Vagina (tissue), 2 donors: ENCODE results near the gene PNMA1. TPM values are rescaled to one million over a fixed set of nuclear protein-coding genes. Genes with fewer than 3 reads are reported as not detected.

ENCODE experiments used
- DNase-seq, 2 donors: peaks; one replicate each; pipeline ENCODE4 v3.0.0-alpha.2; 2017; ENCODE audit errors: extremely low spot score in 2 of 2
- H3K27ac ChIP-seq: fragments of 200-600 bp; sonication (generic); one replicate; pipeline ENCODE4 v1.5.1; 2019
- H3K27me3 ChIP-seq: fragments of 200-600 bp; sonication (generic); one replicate; pipeline ENCODE4 v1.5.1; 2019
- H3K36me3 ChIP-seq, 2 donors: fragments of 200-600 bp; sonication (generic); one replicate each; pipeline ENCODE4 v1.5.1; 2017 to 2019
- H3K4me1 ChIP-seq: fragments of 200-600 bp; sonication (generic); one replicate; pipeline ENCODE4 v1.5.1; 2019
- H3K4me3 ChIP-seq, 2 donors: fragments of 200-600 bp; sonication (generic); 1 replicate in 1 of 2; 2 replicates in 1 of 2; pipeline ENCODE4 v1.5.1; 2016 to 2019
- H3K9me3 ChIP-seq: fragments of 200-600 bp; sonication (generic); one replicate; pipeline ENCODE4 v1.5.1; 2019
- CTCF ChIP-seq, 3 experiments: fragments of 450-650 bp in 2 of 3; fragments of 200-600 bp in 1 of 3; sonication (generic) in 1 of 3; IDR thresholded peaks; one replicate each; pipeline ENCODE4 v1.5.1; 2017 to 2019; ENCODE audit warnings: antibody characterized with exemption in 3 of 3, mild to moderate bottlenecking in 2 of 3, moderate library complexity in 2 of 3
- POLR2A ChIP-seq, 2 donors: fragments of 450-650 bp; IDR thresholded peaks; one replicate each; pipeline ENCODE4 v1.6.1; 2017; ENCODE audit warnings: antibody characterized with exemption in 2 of 2, mild to moderate bottlenecking in 2 of 2, moderate library complexity in 2 of 2
- POLR2AphosphoS5 ChIP-seq, 2 donors: sonication (generic); formaldehyde crosslinking; IDR thresholded peaks; one replicate each; pipeline ENCODE4 v1.9.0; 2017; ENCODE audit warnings: antibody characterized with exemption in 2 of 2, mild to moderate bottlenecking in 2 of 2, low read depth in 1 of 2; ENCODE audit not compliant: insufficient read depth in 1 of 2
- intact Hi-C: fragments of 100-400 bp; cut with DNase I; formaldehyde crosslinking; loops from one replicate; pipeline ENCODE4 v1.15.1; 2023
- total RNA-seq: library from RNA; depleted of rRNA; stranded (reverse); fragments of >200 nt; gene quantifications from one replicate; pipeline ENCODE4 v1.2.3, GENCODE V29; 2016

PNMA1 gene
- total RNA-seq, 1 donor from 2014 or later, result 35.4 TPM

- H3K36me3 ChIP-seq, result no peaks in the 10 kb centered on the region
- TF ChIP-seq POLR2AphosphoS5 (IDR thresholded peaks at IDR 0.05; ENCODE audit: insufficient read depth in 1 of 2, low read depth in 1 of 2), result no peak
- no peak for TF ChIP-seq CTCF (IDR thresholded peaks at IDR 0.05)
- no peak for TF ChIP-seq POLR2A (IDR thresholded peaks at IDR 0.05)
Observed at GRCh38 chr14:73674986-73675385, 39.2 kb downstream of the PNMA1 start.

GRCh38 chr14:73667854-73668253, 46.3 kb downstream of the PNMA1 start:
- TF ChIP-seq POLR2A (IDR thresholded peaks at IDR 0.05) (no peak), CTCF (IDR thresholded peaks at IDR 0.05) (no peak), POLR2AphosphoS5 (IDR thresholded peaks at IDR 0.05; ENCODE audit: insufficient read depth in 1 of 2, low read depth in 1 of 2) (no peak)
- intact Hi-C loops, result no loop called here
- no peak overlapping the region for H3K27ac ChIP-seq
- H3K27me3 ChIP-seq, result no peaks in the 10 kb centered on the region
- H3K4me3 ChIP-seq, result no peak overlapping the region
- DNase-seq, result no peak
- no peaks in the 10 kb centered on the region for H3K36me3 ChIP-seq
- H3K9me3 ChIP-seq, result no peaks in the 10 kb centered on the region
- H3K4me1 ChIP-seq, result no peaks in the 10 kb centered on the region

More at GRCh38 chr14:73674986-73675385, 39.2 kb downstream of the PNMA1 start:
- intact Hi-C loops, result no loop called here
- DNase-seq, result no peak
- no peak overlapping the region for H3K4me3 ChIP-seq
- no peaks in the 10 kb centered on the region for H3K9me3 ChIP-seq
- no peaks in the 10 kb centered on the region for H3K27me3 ChIP-seq
- no peaks in the 10 kb centered on the region for H3K4me1 ChIP-seq
- H3K27ac ChIP-seq, result no peak overlapping the region

GRCh38 chr14:73666583-73666982, 47.6 kb downstream of the PNMA1 start:
- no peak overlapping the region for H3K4me3 ChIP-seq
- no peaks in the 10 kb centered on the region for H3K27me3 ChIP-seq
- intact Hi-C loops, result no loop called here
- no peak overlapping the region for H3K27ac ChIP-seq
- H3K9me3 ChIP-seq, result no peaks in the 10 kb centered on the region
- H3K36me3 ChIP-seq, result peaks cover 0 to 4% of the 10 kb centered on the region in 2 donors
- no peak for DNase-seq
- H3K4me1 ChIP-seq, result no peaks in the 10 kb centered on the region
- TF ChIP-seq POLR2A (IDR thresholded peaks at IDR 0.05) (no peak), CTCF (IDR thresholded peaks at IDR 0.05) (no peak), POLR2AphosphoS5 (IDR thresholded peaks at IDR 0.05; ENCODE audit: insufficient read depth in 1 of 2, low read depth in 1 of 2) (no peak)

GRCh38 chr14:73665130-73665529, 49.1 kb downstream of the PNMA1 start:
- DNase-seq, result no peak
- Histone ChIP-seq H3K4me1 (no peaks in the 10 kb centered on the region), H3K27ac (no peak overlapping the region), H3K9me3 (no peaks in the 10 kb centered on the region), H3K4me3 (no peak overlapping the region), H3K36me3 (peaks cover 0 to 4% of the 10 kb centered on the region in 2 donors), H3K27me3 (no peaks in the 10 kb centered on the region)
- intact Hi-C loops, result no loop called here
- TF ChIP-seq POLR2A (IDR thresholded peaks at IDR 0.05) (no peak), CTCF (IDR thresholded peaks at IDR 0.05) (no peak), POLR2AphosphoS5 (IDR thresholded peaks at IDR 0.05; ENCODE audit: insufficient read depth in 1 of 2, low read depth in 1 of 2) (no peak)

- no peak overlapping the region for H3K27ac ChIP-seq
- TF ChIP-seq POLR2A (IDR thresholded peaks at IDR 0.05), result no peak
- no peak for TF ChIP-seq POLR2AphosphoS5 (IDR thresholded peaks at IDR 0.05; ENCODE audit: insufficient read depth in 1 of 2, low read depth in 1 of 2)
- no peak for TF ChIP-seq CTCF (IDR thresholded peaks at IDR 0.05)
- H3K4me1 ChIP-seq, result no peaks in the 10 kb centered on the region
- peaks cover 0 to 4% of the 10 kb centered on the region in 2 donors for H3K36me3 ChIP-seq
- intact Hi-C loops, result no loop called here
- no peak for DNase-seq
- H3K9me3 ChIP-seq, result no peaks in the 10 kb centered on the region
- no peaks in the 10 kb centered on the region for H3K27me3 ChIP-seq
- H3K4me3 ChIP-seq, result no peak overlapping the region
Observed at GRCh38 chr14:73663548-73664212, 50.5 kb downstream of the PNMA1 start.
